NB4 (cell line): ENCODE measurements around the gene ICAM3.

ENCODE experiments used
- DNase-seq: peaks from one replicate; pipeline ENCODE4 v3.0.0; 2010; ENCODE audit warnings: low read depth
- H3K4me3 ChIP-seq: one replicate; pipeline ENCODE4 v1.5.1; 2011; ENCODE audit warnings: mild to moderate bottlenecking, low read depth, low read length, moderate library complexity
- MYC ChIP-seq: IDR thresholded peaks from 2 replicates; pipeline ENCODE4 v1.6.1; 2011; ENCODE audit warnings: low read depth, low read length
- POLR2A ChIP-seq: IDR thresholded peaks from 2 replicates; pipeline ENCODE4 v1.6.1; 2011; ENCODE audit warnings: mild to moderate bottlenecking; ENCODE audit not compliant: insufficient read length; ENCODE audit errors: extremely low read depth
- TF ChIP-seq, protein P1 (sequence below): IDR thresholded peaks from 2 replicates; pipeline ENCODE4 v1.6.1; 2011; ENCODE audit warnings: low read depth, low read length
- TF ChIP-seq, protein P2 (sequence below): IDR thresholded peaks from one replicate; pipeline ENCODE4 v1.5.1; 2012; ENCODE audit warnings: low read depth, low read length

The ICAM3 gene

DNA sequence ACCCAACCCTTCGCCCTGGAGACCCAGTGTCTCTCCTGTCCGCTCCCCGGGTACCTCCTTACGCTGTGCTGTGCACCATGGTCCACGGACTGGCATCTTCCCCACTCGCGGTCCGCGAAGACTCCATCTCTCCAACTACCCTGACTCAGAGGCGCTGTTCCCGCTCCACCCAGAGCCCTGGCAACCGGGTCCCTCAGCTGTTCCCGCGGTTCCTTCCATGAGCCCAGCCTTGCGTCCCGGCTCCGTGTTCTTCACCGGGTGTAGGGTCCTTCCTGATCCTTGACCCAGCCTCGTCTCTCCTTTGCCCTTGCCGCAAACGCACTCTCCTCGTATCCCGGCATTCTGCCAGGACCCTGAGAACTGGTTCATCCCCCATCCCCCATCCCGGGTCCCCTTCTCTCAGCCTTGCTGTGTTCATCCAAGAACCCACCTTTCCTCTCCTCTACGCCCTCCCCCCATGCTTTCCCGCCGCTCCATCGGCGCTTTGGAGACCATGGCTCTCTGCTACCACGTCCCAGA lies 49.0 kb downstream of the ICAM3 start:
- DNase-seq, result peak; percentile 62
- TF ChIP-seq MYC (no peak), POLR2A (no peak)
- TF ChIP-seq, protein P1, sequence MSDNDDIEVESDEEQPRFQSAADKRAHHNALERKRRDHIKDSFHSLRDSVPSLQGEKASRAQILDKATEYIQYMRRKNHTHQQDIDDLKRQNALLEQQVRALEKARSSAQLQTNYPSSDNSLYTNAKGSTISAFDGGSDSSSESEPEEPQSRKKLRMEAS, result no peak
- TF ChIP-seq, protein P2, sequence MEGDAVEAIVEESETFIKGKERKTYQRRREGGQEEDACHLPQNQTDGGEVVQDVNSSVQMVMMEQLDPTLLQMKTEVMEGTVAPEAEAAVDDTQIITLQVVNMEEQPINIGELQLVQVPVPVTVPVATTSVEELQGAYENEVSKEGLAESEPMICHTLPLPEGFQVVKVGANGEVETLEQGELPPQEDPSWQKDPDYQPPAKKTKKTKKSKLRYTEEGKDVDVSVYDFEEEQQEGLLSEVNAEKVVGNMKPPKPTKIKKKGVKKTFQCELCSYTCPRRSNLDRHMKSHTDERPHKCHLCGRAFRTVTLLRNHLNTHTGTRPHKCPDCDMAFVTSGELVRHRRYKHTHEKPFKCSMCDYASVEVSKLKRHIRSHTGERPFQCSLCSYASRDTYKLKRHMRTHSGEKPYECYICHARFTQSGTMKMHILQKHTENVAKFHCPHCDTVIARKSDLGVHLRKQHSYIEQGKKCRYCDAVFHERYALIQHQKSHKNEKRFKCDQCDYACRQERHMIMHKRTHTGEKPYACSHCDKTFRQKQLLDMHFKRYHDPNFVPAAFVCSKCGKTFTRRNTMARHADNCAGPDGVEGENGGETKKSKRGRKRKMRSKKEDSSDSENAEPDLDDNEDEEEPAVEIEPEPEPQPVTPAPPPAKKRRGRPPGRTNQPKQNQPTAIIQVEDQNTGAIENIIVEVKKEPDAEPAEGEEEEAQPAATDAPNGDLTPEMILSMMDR, result no peak
- H3K4me3 ChIP-seq, result no peak overlapping the region

DNA sequence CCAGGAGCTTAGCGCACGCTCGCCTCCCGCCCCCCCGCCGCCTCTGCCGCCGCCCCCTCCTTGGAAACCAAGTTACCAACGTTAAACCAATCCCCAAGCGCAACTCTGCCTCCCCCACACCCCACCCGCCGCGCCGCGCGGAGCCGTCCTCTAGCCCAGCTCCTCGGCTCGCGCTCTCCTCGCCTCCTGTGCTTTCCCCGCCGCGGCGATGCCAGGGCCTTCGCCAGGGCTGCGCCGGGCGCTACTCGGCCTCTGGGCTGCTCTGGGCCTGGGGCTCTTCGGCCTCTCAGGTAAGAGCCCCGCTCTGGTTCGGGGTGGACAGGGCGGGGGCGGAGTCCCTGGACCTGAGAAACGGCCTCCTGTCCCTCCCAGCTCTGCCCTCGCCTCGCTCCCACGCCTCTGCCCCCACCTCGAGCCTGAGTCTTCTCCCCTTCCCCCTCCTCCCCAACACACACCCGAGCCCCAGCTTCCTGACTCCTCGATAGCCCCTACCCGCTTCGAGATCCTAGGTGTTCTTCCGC lies 49.5 kb downstream of the ICAM3 start, which contains the start of gene ICAM5:
ICAM5 (plus strand) TSS at position 117 of the 521 bp plus-strand sequence; CDS start at position 209, 92 bp downstream.
- DNase-seq, result peak; percentile 81

DNA sequence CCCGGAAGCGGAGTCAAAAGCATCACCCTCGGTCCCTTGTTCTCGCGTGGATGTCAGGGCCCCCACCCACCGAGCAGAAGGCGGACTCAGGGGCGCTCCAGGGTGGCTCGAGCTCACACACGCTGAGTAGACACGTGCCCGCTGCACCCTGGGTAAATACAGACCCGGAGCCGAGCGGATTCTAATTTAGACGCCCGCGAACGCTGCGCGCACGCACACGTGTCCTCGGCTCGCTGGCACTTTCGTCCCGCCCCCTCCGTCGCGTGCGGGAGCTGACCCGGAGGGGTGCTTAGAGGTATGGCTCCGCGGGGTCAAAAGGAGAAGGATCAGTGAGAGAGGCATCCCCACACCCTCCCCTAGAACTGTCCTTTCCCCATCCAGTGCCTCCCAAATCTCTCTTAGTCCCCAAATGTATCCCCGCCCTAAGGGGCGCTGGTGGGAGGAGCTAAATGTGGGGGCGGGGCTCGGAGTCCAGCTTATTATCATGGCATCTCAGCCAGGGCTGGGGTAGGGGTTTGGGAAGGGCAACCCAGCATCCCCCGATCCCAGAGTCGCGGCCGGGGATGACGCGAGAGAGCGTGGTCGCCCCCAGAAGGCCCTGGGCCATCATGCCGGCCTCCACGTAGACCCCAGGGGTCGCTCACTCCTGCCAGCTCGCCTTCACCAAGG lies 50.1 kb downstream of the ICAM3 start:
- TF ChIP-seq, protein P1, result no peak
- TF ChIP-seq, protein P2, result no peak
- TF ChIP-seq POLR2A (no peak), MYC (no peak)
- no peak overlapping the region for H3K4me3 ChIP-seq
- DNase-seq, result peak; percentile 80

More for the DNA sequence above, 49.5 kb downstream of the ICAM3 start, which contains the start of gene ICAM5:
- H3K4me3 ChIP-seq, result no peak within 1 kb of the TSS
- TF ChIP-seq, protein P2, result no peak
- TF ChIP-seq MYC (no peak), POLR2A (no peak)
- TF ChIP-seq, protein P1, result no peak

DNA sequence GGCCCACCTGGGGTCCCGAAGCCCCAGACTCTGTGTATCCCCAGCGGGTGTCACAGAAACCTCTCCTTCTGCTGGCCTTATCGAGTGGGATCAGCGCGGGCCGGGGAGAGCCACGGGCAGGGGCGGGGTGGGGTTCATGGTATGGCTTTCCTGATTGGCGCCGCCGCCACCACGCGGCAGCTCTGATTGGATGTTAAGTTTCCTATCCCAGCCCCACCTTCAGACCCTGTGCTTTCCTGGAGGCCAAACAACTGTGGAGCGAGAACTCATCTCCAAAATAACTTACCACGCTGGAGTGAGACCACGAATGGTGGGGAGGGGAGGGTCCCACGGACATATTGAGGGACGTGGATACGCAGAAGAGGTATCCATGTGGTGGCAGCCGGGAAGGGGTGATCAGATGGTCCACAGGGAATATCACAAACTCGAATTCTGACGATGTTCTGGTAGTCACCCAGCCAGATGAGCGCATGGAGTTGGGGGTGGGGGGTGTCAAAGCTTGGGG lies 50.7 kb downstream of the ICAM3 start:
- peak; percentile 70 for DNase-seq
- TF ChIP-seq, protein P2, result no peak
- TF ChIP-seq MYC (no peak), POLR2A (no peak)
- TF ChIP-seq, protein P1, result no peak
- H3K4me3 ChIP-seq, result no peak overlapping the region

DNA sequence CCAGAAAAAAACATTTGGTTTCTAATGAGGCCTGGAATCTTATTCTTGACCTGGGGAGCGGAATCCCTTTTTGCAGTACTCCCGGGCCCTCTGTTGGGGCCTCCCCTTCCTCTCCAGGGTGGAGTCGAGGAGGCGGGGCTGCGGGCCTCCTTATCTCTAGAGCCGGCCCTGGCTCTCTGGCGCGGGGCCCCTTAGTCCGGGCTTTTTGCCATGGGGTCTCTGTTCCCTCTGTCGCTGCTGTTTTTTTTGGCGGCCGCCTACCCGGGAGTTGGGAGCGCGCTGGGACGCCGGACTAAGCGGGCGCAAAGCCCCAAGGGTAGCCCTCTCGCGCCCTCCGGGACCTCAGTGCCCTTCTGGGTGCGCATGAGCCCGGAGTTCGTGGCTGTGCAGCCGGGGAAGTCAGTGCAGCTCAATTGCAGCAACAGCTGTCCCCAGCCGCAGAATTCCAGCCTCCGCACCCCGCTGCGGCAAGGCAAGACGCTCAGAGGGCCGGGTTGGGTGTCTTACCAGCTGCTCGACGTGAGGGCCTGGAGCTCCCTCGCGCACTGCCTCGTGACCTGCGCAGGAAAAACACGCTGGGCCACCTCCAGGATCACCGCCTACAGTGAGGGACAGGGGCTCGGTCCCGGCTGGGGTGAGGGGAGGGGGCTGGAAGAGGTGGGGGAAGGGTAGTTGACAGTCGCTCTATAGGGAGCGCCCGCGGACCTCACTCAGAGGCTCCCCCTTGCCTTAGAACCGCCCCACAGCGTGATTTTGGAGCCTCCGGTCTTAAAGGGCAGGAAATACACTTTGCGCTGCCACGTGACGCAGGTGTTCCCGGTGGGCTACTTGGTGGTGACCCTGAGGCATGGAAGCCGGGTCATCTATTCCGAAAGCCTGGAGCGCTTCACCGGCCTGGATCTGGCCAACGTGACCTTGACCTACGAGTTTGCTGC lies 52.4 kb downstream of the ICAM3 start, which contains the start of gene ICAM4:
ICAM4 (plus strand) TSS at position 153 of the 935 bp plus-strand sequence; CDS start at position 211, 58 bp downstream.
- DNase-seq, result peak; percentile 99
- TF ChIP-seq POLR2A (no peak), MYC (no peak)
- TF ChIP-seq, protein P2, result peak; percentile 30
- TF ChIP-seq, protein P1, result no peak
- H3K4me3 ChIP-seq, result peak within 1 kb of the TSS; percentile 42
